Measurements from ENCODE around the gene HMX2. TPM values are rescaled to one million over a fixed set of nuclear protein-coding genes. Genes with fewer than 3 reads are reported as not detected.

Gene HMX2
- total and polyA plus RNA-seq, 7 experiments from 2014 or later = 0.14 to 0.24 TPM; not detected in 5

- POLR2A ChIA-PET = no interaction called here
- H3K4me1 ChIP-seq (ENCODE audit: control insufficient read depth in 2 of 2, insufficient read depth in 2 of 2, low read length in 2 of 2) = peaks cover 23 to 54% of the 10 kb centered on the region in 2 donors
- peaks cover 0 to 4% (median 0%) of the 10 kb centered on the region in 5 donors for H3K36me3 Mint-ChIP-seq
- peak overlapping the region; percentile 8 for H3K27ac ChIP-seq (ENCODE audit: low read depth, low read length)
- H3K27me3 ChIP-seq (ENCODE audit: control insufficient read depth in 2 of 2, insufficient read depth in 2 of 2, low read length in 2 of 2) = peaks cover 41 to 60% of the 10 kb centered on the region in 2 donors
- H3K9me3 ChIP-seq (ENCODE audit: control insufficient read depth in 2 of 3, low read length in 3 of 3) = no peaks in the 10 kb centered on the region
- peak overlapping the region in 2 of 9 donors; percentile 69 to 92 for H3K27ac Mint-ChIP-seq
- H3K27me3 Mint-ChIP-seq = peaks cover 75 to 85% (median 75%) of the 10 kb centered on the region in 5 donors
- no peak overlapping the region for H3K4me3 ChIP-seq (ENCODE audit: low read length)
- CTCF ChIA-PET = no interaction called here
- H3K4me3 Mint-ChIP-seq = peak overlapping the region; percentile 73 to 90 (median 83)
- intact Hi-C loops (cut with micrococcal nuclease) = loop anchor here in 1 of 2 donors (1.0 to 10.0 kb wide), 2 partner anchors 11 to 138 kb away; partner anchors contain the start of gene HMX2
- H3K9me3 Mint-ChIP-seq = peaks cover 0 to 3% (median 0%) of the 10 kb centered on the region in 11 donors
- no peak for ATAC-seq
- no peaks in the 10 kb centered on the region for H3K36me3 ChIP-seq (ENCODE audit: control insufficient read depth in 2 of 3, insufficient read depth in 3 of 3, low read length in 3 of 3)
- DNase-seq = peak in 3 of 9 donors; percentile 16 to 43 (median 34)
- peaks cover 15 to 68% (median 54%) of the 10 kb centered on the region in 7 donors for H3K4me1 Mint-ChIP-seq
Measured at GRCh38 chr10:123136806-123137642, 10.9 kb upstream of the HMX2 start.

- Histone ChIP-seq H3K4me1 (ENCODE audit: control insufficient read depth in 2 of 2, insufficient read depth in 2 of 2, low read length in 2 of 2) (peaks cover 22 to 61% of the 10 kb centered on the region in 2 donors), H3K4me3 (ENCODE audit: low read length) (no peak overlapping the region), H3K9me3 (ENCODE audit: control insufficient read depth in 2 of 3, low read length in 3 of 3) (no peaks in the 10 kb centered on the region), H3K36me3 (ENCODE audit: control insufficient read depth in 2 of 3, insufficient read depth in 3 of 3, low read length in 3 of 3) (no peaks in the 10 kb centered on the region), H3K27me3 (ENCODE audit: control insufficient read depth in 2 of 2, insufficient read depth in 2 of 2, low read length in 2 of 2) (peaks cover 33 to 62% of the 10 kb centered on the region in 2 donors), H3K27ac (ENCODE audit: low read depth, low read length) (no peak overlapping the region)
- ChIA-PET CTCF (no interaction called here), POLR2A (no interaction called here)
- ATAC-seq (no peak), DNase-seq (no peak)
- Mint-ChIP-seq H3K4me3 (peak overlapping the region in 4 of 10 donors; percentile 40 to 52 (median 46)), H3K36me3 (peaks cover 0 to 4% (median 0%) of the 10 kb centered on the region in 5 donors), H3K9me3 (peaks cover 0 to 3% (median 0%) of the 10 kb centered on the region in 11 donors), H3K27me3 (peaks cover 73 to 85% (median 75%) of the 10 kb centered on the region in 5 donors), H3K27ac (peak overlapping the region in 2 of 9 donors; percentile 51 to 55), H3K4me1 (peaks cover 15 to 72% (median 58%) of the 10 kb centered on the region in 7 donors)
- intact Hi-C loops (cut with micrococcal nuclease) = loop anchor here in 1 of 2 donors (10.0 kb wide), 1 partner anchor 136 kb away; no protein-coding TSS in a partner anchor
Measured at GRCh38 chr10:123139165-123139520, 8.8 kb upstream of the HMX2 start.

- H3K4me1 Mint-ChIP-seq = peaks cover 15 to 72% (median 58%) of the 10 kb centered on the region in 7 donors
Measured at GRCh38 chr10:123139521-123140163, 8.3 kb upstream of the HMX2 start.

GRCh38 chr10:123140164-123140982 is 7.6 kb upstream of the HMX2 start:
- peaks cover 41 to 58% of the 10 kb centered on the region in 2 donors for H3K27me3 ChIP-seq (ENCODE audit: control insufficient read depth in 2 of 2, insufficient read depth in 2 of 2, low read length in 2 of 2)
- Mint-ChIP-seq H3K4me1 (peaks cover 20 to 76% (median 62%) of the 10 kb centered on the region in 7 donors), H3K4me3 (peak overlapping the region in 9 of 10 donors; percentile 0 to 67 (median 52)), H3K27me3 (peaks cover 80 to 89% (median 82%) of the 10 kb centered on the region in 5 donors), H3K36me3 (peaks cover 0 to 4% (median 0%) of the 10 kb centered on the region in 5 donors), H3K9me3 (peaks cover 0 to 3% (median 0%) of the 10 kb centered on the region in 11 donors), H3K27ac (peak overlapping the region in 1 of 9 donors; percentile 46)
- H3K4me3 ChIP-seq (ENCODE audit: low read length) = no peak overlapping the region
- intact Hi-C loops (cut with micrococcal nuclease) = loop anchor here (1.0 to 2.0 kb wide), 2 partner anchors 9 to 240 kb away; no protein-coding TSS in a partner anchor
- ChIA-PET CTCF (interaction anchor here (0.5 to 1.0 kb wide), 3 partner anchors 13 to 101 kb away, joined by 3 read pairs; partner anchors contain the start of gene BUB3), POLR2A (interaction anchor here (0.7 to 1.6 kb wide), 3 partner anchors 11 to 101 kb away, joined by 3 to 4 read pairs (median 3); no protein-coding TSS in a partner anchor)
- ATAC-seq = no peak
- H3K4me1 ChIP-seq (ENCODE audit: control insufficient read depth in 2 of 2, insufficient read depth in 2 of 2, low read length in 2 of 2) = peaks cover 16 to 61% of the 10 kb centered on the region in 2 donors
- H3K36me3 ChIP-seq (ENCODE audit: control insufficient read depth in 2 of 3, insufficient read depth in 3 of 3, low read length in 3 of 3) = no peaks in the 10 kb centered on the region
- no peaks in the 10 kb centered on the region for H3K9me3 ChIP-seq (ENCODE audit: control insufficient read depth in 2 of 3, low read length in 3 of 3)
- H3K27ac ChIP-seq (ENCODE audit: low read depth, low read length) = no peak overlapping the region
- no peak for DNase-seq

More at GRCh38 chr10:123139521-123140163, 8.3 kb upstream of the HMX2 start:
- Histone ChIP-seq H3K4me1 (ENCODE audit: control insufficient read depth in 2 of 2, insufficient read depth in 2 of 2, low read length in 2 of 2) (peaks cover 21 to 61% of the 10 kb centered on the region in 2 donors), H3K27me3 (ENCODE audit: control insufficient read depth in 2 of 2, insufficient read depth in 2 of 2, low read length in 2 of 2) (peaks cover 38 to 62% of the 10 kb centered on the region in 2 donors), H3K27ac (ENCODE audit: low read depth, low read length) (no peak overlapping the region), H3K4me3 (ENCODE audit: low read length) (no peak overlapping the region), H3K36me3 (ENCODE audit: control insufficient read depth in 2 of 3, insufficient read depth in 3 of 3, low read length in 3 of 3) (no peaks in the 10 kb centered on the region), H3K9me3 (ENCODE audit: control insufficient read depth in 2 of 3, low read length in 3 of 3) (no peaks in the 10 kb centered on the region)
- peaks cover 0 to 4% (median 0%) of the 10 kb centered on the region in 5 donors for H3K36me3 Mint-ChIP-seq
- no peak for DNase-seq
- intact Hi-C loops (cut with micrococcal nuclease) = loop anchor here (1.0 to 10.0 kb wide), 3 partner anchors 10 to 241 kb away; no protein-coding TSS in a partner anchor
- H3K27me3 Mint-ChIP-seq = peaks cover 74 to 85% (median 76%) of the 10 kb centered on the region in 5 donors
- peaks cover 0 to 3% (median 0%) of the 10 kb centered on the region in 11 donors for H3K9me3 Mint-ChIP-seq
- POLR2A ChIA-PET = interaction anchor here (0.7 to 1.6 kb wide), 2 partner anchors 11 to 102 kb away, joined by 3 to 4 read pairs; no protein-coding TSS in a partner anchor
- no peak for ATAC-seq
- H3K27ac Mint-ChIP-seq = peak overlapping the region in 2 of 9 donors; percentile 51 to 55
- peak overlapping the region in 9 of 10 donors; percentile 7 to 72 (median 40) for H3K4me3 Mint-ChIP-seq
- CTCF ChIA-PET = interaction anchor here (0.5 to 1.0 kb wide), 3 partner anchors 14 to 102 kb away, joined by 3 read pairs; partner anchors contain the start of gene BUB3

- intact Hi-C loops (cut with micrococcal nuclease) = loop anchor here (1.0 to 2.0 kb wide), 2 partner anchors 8 to 240 kb away; no protein-coding TSS in a partner anchor
- DNase-seq = no peak
- Mint-ChIP-seq H3K4me3 (peak overlapping the region in 1 of 10 donors; percentile 52), H3K36me3 (peaks cover 0 to 4% (median 0%) of the 10 kb centered on the region in 5 donors), H3K4me1 (peaks cover 26 to 82% (median 69%) of the 10 kb centered on the region in 7 donors), H3K9me3 (peaks cover 0 to 3% (median 0%) of the 10 kb centered on the region in 11 donors), H3K27ac (no peak overlapping the region), H3K27me3 (peaks cover 86 to 93% (median 88%) of the 10 kb centered on the region in 5 donors)
- Histone ChIP-seq H3K9me3 (ENCODE audit: control insufficient read depth in 2 of 3, low read length in 3 of 3) (no peaks in the 10 kb centered on the region), H3K4me3 (ENCODE audit: low read length) (no peak overlapping the region), H3K4me1 (ENCODE audit: control insufficient read depth in 2 of 2, insufficient read depth in 2 of 2, low read length in 2 of 2) (peaks cover 20 to 66% of the 10 kb centered on the region in 2 donors), H3K27ac (ENCODE audit: low read depth, low read length) (no peak overlapping the region), H3K36me3 (ENCODE audit: control insufficient read depth in 2 of 3, insufficient read depth in 3 of 3, low read length in 3 of 3) (no peaks in the 10 kb centered on the region), H3K27me3 (ENCODE audit: control insufficient read depth in 2 of 2, insufficient read depth in 2 of 2, low read length in 2 of 2) (peaks cover 41 to 61% of the 10 kb centered on the region in 2 donors)
- ChIA-PET POLR2A (interaction anchor here (1.0 to 1.6 kb wide), 2 partner anchors 20 to 100 kb away, joined by 3 read pairs; no protein-coding TSS in a partner anchor), CTCF (no interaction called here)
- ATAC-seq = no peak
Measured at GRCh38 chr10:123140983-123141390, 6.9 kb upstream of the HMX2 start.

Data from naive thymus-derived CD4-positive, alpha-beta T cell (primary cell).